Effector CD4-positive, alpha-beta T cell (primary cell): ENCODE measurements around the gene SGCD.
"Not testable (repeated sequence)": the region's sequence is repeated elsewhere in the genome, so short reads cannot be mapped to it uniquely, and the experiment has no call there.

ENCODE experiments used
- DNase-seq: peaks from one replicate; pipeline ENCODE4 v3.0.0-alpha.2; 2020

SGCD gene

DNA sequence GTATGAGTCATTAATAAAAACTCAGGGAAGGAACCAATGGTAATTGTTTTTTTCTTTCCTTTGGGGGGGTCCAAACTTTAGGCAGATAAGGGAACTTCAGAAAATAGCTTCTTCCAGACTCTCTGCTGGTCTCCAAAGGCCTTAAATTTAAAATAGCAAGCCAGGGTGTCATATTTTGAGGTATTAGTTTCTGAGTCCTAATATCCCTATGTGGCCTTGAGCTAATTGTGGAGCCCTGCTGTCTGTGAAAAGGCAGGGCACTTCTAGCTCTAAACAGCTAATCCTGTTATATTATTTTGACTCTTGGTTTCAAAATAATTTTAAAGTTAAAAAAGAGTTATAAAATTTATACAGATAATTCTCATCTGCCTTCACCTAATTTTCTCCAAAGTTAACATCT is 327.5 kb downstream of the SGCD start:
- DNase-seq, result no peak

DNA sequence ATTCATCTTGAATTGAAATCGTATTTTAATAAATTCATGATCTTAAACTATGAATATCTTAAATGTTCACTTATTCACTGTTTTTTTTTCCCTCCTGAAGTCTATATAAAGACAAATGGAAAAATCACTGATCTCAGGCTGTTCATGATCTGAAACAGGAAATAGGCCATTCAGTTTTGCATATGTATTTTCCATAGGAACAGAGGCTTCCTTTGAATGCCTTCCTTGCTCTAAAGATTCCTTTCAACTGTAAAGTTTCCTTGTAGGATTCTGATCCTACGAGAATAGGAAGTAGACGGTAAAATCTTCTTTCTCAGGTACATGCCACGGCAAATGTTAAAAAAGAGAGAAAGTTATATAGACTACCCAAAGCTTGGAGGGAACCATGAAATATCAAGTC is 328.8 kb downstream of the SGCD start:
- DNase-seq, result no peak

DNA sequence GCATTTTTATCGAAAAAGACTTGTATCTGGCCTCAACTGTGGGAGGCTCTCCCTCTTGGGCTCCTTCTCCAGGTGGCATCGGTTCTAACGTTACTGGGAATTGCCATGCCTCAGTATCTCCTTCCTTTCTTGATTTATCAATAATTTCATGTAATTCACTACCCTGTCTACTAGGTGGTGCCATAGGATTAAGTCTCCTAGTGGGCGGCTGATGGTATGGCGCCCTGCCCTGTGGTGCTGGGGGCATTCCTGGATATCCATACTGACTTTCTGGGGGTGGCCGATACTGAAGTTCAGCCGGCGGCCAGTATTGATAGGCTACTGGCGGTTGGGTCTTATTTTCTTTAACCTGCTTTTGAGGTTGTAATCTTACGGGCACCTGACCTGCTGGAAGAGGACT is 337.9 kb downstream of the SGCD start:
- not testable (repeated sequence) for DNase-seq

- not testable (repeated sequence) for DNase-seq
These were observed 339.7 kb downstream of the SGCD start for GRCh38 chr5:156666686-156667085.

- no peak for DNase-seq
These were observed 340.7 kb downstream of the SGCD start for GRCh38 chr5:156667616-156668015.

DNA sequence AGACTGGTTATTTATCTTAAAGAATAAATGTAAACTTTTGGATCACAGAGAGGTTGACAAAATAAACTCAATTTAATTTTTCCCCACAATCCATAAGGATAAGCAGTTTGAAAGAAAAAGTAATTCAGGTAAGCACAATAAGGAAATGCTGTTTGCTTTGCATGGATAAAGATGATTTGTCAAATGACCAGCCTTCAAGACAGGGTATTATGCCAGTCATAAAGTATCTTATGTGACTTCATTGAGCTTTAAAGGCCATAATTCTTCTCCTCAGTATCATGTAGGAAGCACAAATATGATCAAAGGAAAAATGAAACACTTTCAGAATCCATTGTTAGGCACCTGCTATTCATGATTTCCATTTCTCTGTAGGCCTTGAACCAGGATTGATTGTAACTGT is 342.5 kb downstream of the SGCD start:
- DNase-seq, result no peak

- no peak for DNase-seq
These were observed 343.7 kb downstream of the SGCD start for GRCh38 chr5:156670615-156671014.

DNA sequence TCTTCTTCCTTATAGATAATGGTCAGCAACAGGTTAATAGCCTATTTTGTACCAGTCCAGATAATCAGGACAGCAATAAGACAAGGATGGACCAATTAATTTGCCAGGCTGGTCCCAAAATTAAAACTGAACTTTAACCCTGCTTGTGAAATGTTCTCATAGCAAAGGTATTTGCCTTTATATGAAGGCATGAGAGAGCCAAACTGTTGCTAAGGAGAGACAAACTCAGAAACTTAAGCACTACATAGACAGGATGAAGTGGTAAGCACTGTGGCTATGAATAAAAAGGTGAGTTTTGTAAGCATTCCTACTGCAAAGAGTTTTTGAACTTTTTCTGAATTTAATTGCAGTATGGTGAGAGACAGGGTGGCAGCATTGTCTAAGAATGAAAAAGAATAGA is 348.4 kb downstream of the SGCD start:
- no peak for DNase-seq

- no peak for DNase-seq
These were observed 351.0 kb downstream of the SGCD start for GRCh38 chr5:156677963-156678362.

- no peak for DNase-seq
These were observed 351.5 kb downstream of the SGCD start for GRCh38 chr5:156678484-156678883.

GRCh38 chr5:156680831-156681230 is 353.9 kb downstream of the SGCD start:
- DNase-seq, result no peak

GRCh38 chr5:156681265-156681664 is 354.3 kb downstream of the SGCD start:
- no peak for DNase-seq

GRCh38 chr5:156682971-156683370 is 356.0 kb downstream of the SGCD start:
- no peak for DNase-seq

DNA sequence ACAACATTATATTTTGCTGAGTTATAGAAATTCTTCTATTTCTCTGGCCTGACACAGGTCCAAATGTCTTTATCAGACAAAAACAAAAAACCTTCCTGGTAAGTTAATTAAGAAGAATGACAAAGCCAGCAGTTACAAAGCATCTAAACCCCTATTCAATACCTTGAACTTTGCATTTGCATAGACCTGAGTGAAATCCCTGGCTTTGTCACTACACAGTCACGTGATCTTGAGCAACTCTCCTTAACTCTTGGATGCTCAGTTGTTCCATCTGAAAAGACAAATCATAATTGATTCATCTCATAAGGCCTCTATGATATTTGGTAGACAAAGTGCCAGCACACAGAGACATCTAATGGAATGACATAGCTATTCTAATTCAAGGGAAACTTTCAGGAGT is 356.5 kb downstream of the SGCD start:
- DNase-seq, result no peak

DNA sequence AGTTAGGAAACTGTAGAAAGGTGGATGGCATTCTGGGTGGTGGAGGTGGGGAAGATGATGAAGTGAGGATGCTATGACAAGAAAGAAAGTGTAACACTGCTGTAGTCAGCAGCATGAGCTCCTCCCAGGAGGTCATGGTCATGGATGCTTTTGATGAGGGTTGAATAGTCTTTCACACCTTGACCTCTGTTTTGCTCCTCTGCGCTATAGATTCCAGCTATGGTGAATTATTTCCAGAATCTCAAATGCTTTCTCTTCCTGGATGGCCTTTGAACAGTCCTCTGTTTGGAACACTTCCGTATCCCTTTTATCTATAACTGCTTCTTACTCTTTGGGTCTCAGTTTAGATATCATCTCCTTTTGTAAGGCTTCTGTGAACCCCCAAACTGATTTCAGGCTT is 357.3 kb downstream of the SGCD start:
- DNase-seq, result no peak

- DNase-seq, result no peak
These were observed 358.5 kb downstream of the SGCD start for GRCh38 chr5:156685481-156685880.

- no peak for DNase-seq
These were observed 359.4 kb downstream of the SGCD start for GRCh38 chr5:156686380-156686779.

GRCh38 chr5:156686796-156687195 is 359.8 kb downstream of the SGCD start:
- no peak for DNase-seq

GRCh38 chr5:156687514-156687913 is 360.6 kb downstream of the SGCD start:
- DNase-seq, result no peak

- no peak for DNase-seq
These were observed 364.6 kb downstream of the SGCD start for GRCh38 chr5:156691572-156691971.

GRCh38 chr5:156693113-156693512 is 366.1 kb downstream of the SGCD start:
- no peak for DNase-seq

- DNase-seq, result no peak
These were observed 367.6 kb downstream of the SGCD start for GRCh38 chr5:156694598-156694997.

- DNase-seq, result no peak
These were observed 368.8 kb downstream of the SGCD start for GRCh38 chr5:156695774-156696173.

GRCh38 chr5:156698323-156698722 is 371.4 kb downstream of the SGCD start:
- no peak for DNase-seq

GRCh38 chr5:156699147-156699546 is 372.2 kb downstream of the SGCD start:
- DNase-seq, result no peak

DNA sequence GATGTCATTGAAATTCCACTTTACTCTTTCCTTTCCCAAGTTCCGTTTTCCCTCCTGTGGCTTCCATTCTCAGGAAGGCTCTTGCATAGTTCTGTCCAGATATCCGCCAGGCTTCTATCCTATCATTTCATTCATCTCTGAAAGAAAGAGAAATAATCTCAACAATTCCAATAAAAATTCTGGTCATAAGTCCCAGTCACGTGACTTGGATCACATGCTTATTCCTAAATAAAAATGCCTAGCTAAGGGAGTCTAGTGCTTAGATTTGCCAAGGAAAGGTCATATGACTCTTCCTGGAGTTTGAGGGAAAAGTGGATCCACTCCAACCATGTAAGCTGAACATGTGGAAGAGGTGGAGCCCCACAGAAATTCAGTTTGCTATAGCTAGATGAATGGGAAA is 377.2 kb downstream of the SGCD start:
- no peak for DNase-seq
